Activated CD8-positive, alpha-beta T cell treated with anti-CD3 and anti-CD28 coated beads for 36 hours (primary cell): ENCODE measurements around the gene EAPP. TPM values are rescaled to one million over a fixed set of nuclear protein-coding genes. Genes with fewer than 3 reads are reported as not detected.
"Not testable (repeated sequence)": the region's sequence is repeated elsewhere in the genome, so short reads cannot be mapped to it uniquely, and the experiment has no call there.

Experiments used
- ATAC-seq: fragments of 200-7000 bp; cut with Tn5 transposase; one replicate; pipeline ENCODE4 v1.10.0; 2021; ENCODE audit warnings: mild to moderate bottlenecking, moderate library complexity
- CTCF ChIA-PET: fragments of 350-600 bp; sonication (Branson Sonifier 250); formaldehyde crosslinking; loops from one replicate; lab custom pipeline; 2021; ENCODE audit warnings: antibody characterized with exemption; lab: Charles Lee
- POLR2A ChIA-PET: fragments of 350-600 bp; sonication (Branson Sonifier 250); formaldehyde crosslinking; loops from one replicate; lab custom pipeline; 2021; ENCODE audit warnings: antibody characterized with exemption; lab: Charles Lee
- DNase-seq: peaks from one replicate; pipeline ENCODE4 v3.0.0-alpha.2; 2020
- H3K27ac Mint-ChIP-seq: one replicate; pipeline ENCODE4 v1.8.0; 2021; ENCODE audit warnings: mild to moderate bottlenecking, mixed read lengths
- H3K27me3 Mint-ChIP-seq: one replicate; pipeline ENCODE4 v1.8.0; 2021; ENCODE audit warnings: mixed read lengths
- H3K36me3 Mint-ChIP-seq: one replicate; pipeline ENCODE4 v1.8.0; 2021; ENCODE audit warnings: low read depth, mixed read lengths
- H3K4me1 Mint-ChIP-seq: one replicate; pipeline ENCODE4 v1.8.0; 2021; ENCODE audit warnings: low read depth, mixed read lengths
- H3K4me3 Mint-ChIP-seq: one replicate; pipeline ENCODE4 v1.8.0; 2021; ENCODE audit warnings: mild to moderate bottlenecking, moderate library complexity, mixed read lengths
- H3K9me3 Mint-ChIP-seq: one replicate; pipeline ENCODE4 v1.8.0; 2021; ENCODE audit warnings: mixed read lengths
- CTCF ChIP-seq: fragments of 200-600 bp; IDR thresholded peaks from one replicate; pipeline ENCODE4 v1.8.0; 2022; ENCODE audit warnings: antibody characterized with exemption, mild to moderate bottlenecking
- intact Hi-C: fragments of 100-400 bp; cut with micrococcal nuclease; formaldehyde crosslinking; loops from one replicate; pipeline ENCODE4 v1.10.0; 2022
- total RNA-seq, 2 experiments: library from RNA; stranded (reverse); gene quantifications; one replicate each; pipeline ENCODE4 v1.2.3, GENCODE V29; 2021

The EAPP gene
- total RNA-seq, 2 experiments from 2014 or later, result 29.9 to 32.0 TPM

GRCh38 chr14:34522496-34522895, 17.0 kb downstream of the EAPP start:
- Mint-ChIP-seq H3K27ac (no peak overlapping the region), H3K36me3 (peaks cover 39% of the 10 kb centered on the region), H3K9me3 (no peaks in the 10 kb centered on the region), H3K4me1 (no peaks in the 10 kb centered on the region), H3K4me3 (no peak overlapping the region), H3K27me3 (no peaks in the 10 kb centered on the region)
- ATAC-seq (no peak), DNase-seq (no peak)
- ChIA-PET CTCF (no interaction called here), POLR2A (interaction anchor here (0.6 kb wide), 1 partner anchor 1147 kb away, joined by 3 read pairs; no protein-coding TSS in a partner anchor)
- intact Hi-C loops, result no loop called here
- TF ChIP-seq CTCF, result no peak

GRCh38 chr14:34521071-34521470, 18.4 kb downstream of the EAPP start:
- H3K36me3 Mint-ChIP-seq, result peaks cover 45% of the 10 kb centered on the region
- POLR2A ChIA-PET, H3K9me3 Mint-ChIP-seq, H3K27me3 Mint-ChIP-seq, H3K4me3 Mint-ChIP-seq, DNase-seq, H3K4me1 Mint-ChIP-seq, H3K27ac Mint-ChIP-seq, intact Hi-C loops, ATAC-seq: not testable (repeated sequence)
- CTCF ChIA-PET, result interaction anchor here (1.1 to 1.3 kb wide), 3 partner anchors 24 to 189 kb away, joined by 3 read pairs; no protein-coding TSS in a partner anchor

GRCh38 chr14:34520304-34520970, 19.1 kb downstream of the EAPP start:
- H3K4me3 Mint-ChIP-seq, H3K27ac Mint-ChIP-seq, ATAC-seq, intact Hi-C loops, H3K27me3 Mint-ChIP-seq, DNase-seq, POLR2A ChIA-PET, H3K4me1 Mint-ChIP-seq, H3K9me3 Mint-ChIP-seq: not testable (repeated sequence)
- CTCF ChIA-PET, result interaction anchor here (1.1 to 1.3 kb wide), 3 partner anchors 23 to 188 kb away, joined by 3 read pairs; no protein-coding TSS in a partner anchor
- peaks cover 47% of the 10 kb centered on the region for H3K36me3 Mint-ChIP-seq

- Mint-ChIP-seq H3K27ac (no peak overlapping the region), H3K27me3 (no peaks in the 10 kb centered on the region), H3K4me1 (no peaks in the 10 kb centered on the region), H3K4me3 (no peak overlapping the region), H3K9me3 (no peaks in the 10 kb centered on the region), H3K36me3 (no peaks in the 10 kb centered on the region)
- intact Hi-C loops, result no loop called here
- no peak for TF ChIP-seq CTCF
- ATAC-seq (no peak), DNase-seq (no peak)
- ChIA-PET CTCF (no interaction called here), POLR2A (no interaction called here)
Measured at GRCh38 chr14:34507884-34508283, 31.6 kb downstream of the EAPP start.

- POLR2A ChIA-PET, result no interaction called here
- DNase-seq, result no peak
- Mint-ChIP-seq H3K4me3 (no peak overlapping the region), H3K4me1 (no peaks in the 10 kb centered on the region), H3K27me3 (no peaks in the 10 kb centered on the region), H3K36me3 (no peaks in the 10 kb centered on the region), H3K9me3 (no peaks in the 10 kb centered on the region), H3K27ac (no peak overlapping the region)
- CTCF ChIA-PET, result no interaction called here
- intact Hi-C loops, result no loop called here
- TF ChIP-seq CTCF, result no peak
- no peak for ATAC-seq
Measured at GRCh38 chr14:34507459-34507858, 32.0 kb downstream of the EAPP start.

- H3K9me3 Mint-ChIP-seq, H3K4me1 Mint-ChIP-seq, CTCF ChIA-PET, intact Hi-C loops, DNase-seq, H3K27ac Mint-ChIP-seq, ATAC-seq, H3K4me3 Mint-ChIP-seq, H3K36me3 Mint-ChIP-seq, POLR2A ChIA-PET, H3K27me3 Mint-ChIP-seq: not testable (repeated sequence)
Measured at GRCh38 chr14:34505124-34505491, 34.4 kb downstream of the EAPP start.

- H3K9me3 Mint-ChIP-seq, POLR2A ChIA-PET, H3K4me3 Mint-ChIP-seq, H3K27me3 Mint-ChIP-seq, DNase-seq, intact Hi-C loops, ATAC-seq, CTCF ChIA-PET, H3K36me3 Mint-ChIP-seq, H3K27ac Mint-ChIP-seq, H3K4me1 Mint-ChIP-seq: not testable (repeated sequence)
Measured at GRCh38 chr14:34504027-34504426, 35.5 kb downstream of the EAPP start.
